ENCODE results near the gene TSHR. TPM values are rescaled to one million over a fixed set of nuclear protein-coding genes. Genes with fewer than 3 reads are reported as not detected.
A peak's percentile ranks its signal among the peaks of the same experiment; 100 is the strongest.
"Not testable (repeated sequence)": the region's sequence is repeated elsewhere in the genome, so short reads cannot be mapped to it uniquely, and the experiment has no call there.

The TSHR gene
- total RNA-seq (2021; fragmentation: NEBNext Ultra II Directional; extraction: Animal tissue kit (Norgen Biotek cat#: 25700)), result not detected
- long read RNA-seq, result 0 reads

DNA sequence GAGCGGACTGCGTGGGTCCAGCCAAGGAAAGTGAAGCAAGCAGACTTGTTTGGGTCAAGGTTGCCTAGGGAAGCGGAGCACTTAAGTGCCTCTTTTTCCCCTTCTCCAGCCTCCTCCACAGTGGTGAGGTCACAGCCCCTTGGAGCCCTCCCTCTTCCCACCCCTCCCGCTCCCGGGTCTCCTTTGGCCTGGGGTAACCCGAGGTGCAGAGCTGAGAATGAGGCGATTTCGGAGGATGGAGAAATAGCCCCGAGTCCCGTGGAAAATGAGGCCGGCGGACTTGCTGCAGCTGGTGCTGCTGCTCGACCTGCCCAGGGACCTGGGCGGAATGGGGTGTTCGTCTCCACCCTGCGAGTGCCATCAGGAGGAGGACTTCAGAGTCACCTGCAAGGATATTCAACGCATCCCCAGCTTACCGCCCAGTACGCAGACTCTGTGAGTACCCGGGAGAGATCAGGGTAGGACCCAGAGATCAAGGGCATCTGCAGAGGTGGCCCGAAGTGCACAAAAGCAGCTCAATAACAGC, at the start of gene TSHR:
Gene TSHR (plus strand): TSS at position 206 of the 526 bp plus-strand sequence. CDS start 60 bp downstream, at position 266.
- Mint-ChIP-seq H3K9me3 (no peaks in the 10 kb centered on the region), H3K36me3 (ENCODE audit: low read depth) (no peaks in the 10 kb centered on the region), H3K27me3 (ENCODE audit: insufficient read depth) (peaks cover 15% of the 10 kb centered on the region), H3K4me1 (ENCODE audit: low read depth) (peaks cover 9% of the 10 kb centered on the region), H3K27ac (no peak within 1 kb of the TSS), H3K4me3 (peak within 1 kb of the TSS; percentile 86)
- TF ChIP-seq, protein P1, sequence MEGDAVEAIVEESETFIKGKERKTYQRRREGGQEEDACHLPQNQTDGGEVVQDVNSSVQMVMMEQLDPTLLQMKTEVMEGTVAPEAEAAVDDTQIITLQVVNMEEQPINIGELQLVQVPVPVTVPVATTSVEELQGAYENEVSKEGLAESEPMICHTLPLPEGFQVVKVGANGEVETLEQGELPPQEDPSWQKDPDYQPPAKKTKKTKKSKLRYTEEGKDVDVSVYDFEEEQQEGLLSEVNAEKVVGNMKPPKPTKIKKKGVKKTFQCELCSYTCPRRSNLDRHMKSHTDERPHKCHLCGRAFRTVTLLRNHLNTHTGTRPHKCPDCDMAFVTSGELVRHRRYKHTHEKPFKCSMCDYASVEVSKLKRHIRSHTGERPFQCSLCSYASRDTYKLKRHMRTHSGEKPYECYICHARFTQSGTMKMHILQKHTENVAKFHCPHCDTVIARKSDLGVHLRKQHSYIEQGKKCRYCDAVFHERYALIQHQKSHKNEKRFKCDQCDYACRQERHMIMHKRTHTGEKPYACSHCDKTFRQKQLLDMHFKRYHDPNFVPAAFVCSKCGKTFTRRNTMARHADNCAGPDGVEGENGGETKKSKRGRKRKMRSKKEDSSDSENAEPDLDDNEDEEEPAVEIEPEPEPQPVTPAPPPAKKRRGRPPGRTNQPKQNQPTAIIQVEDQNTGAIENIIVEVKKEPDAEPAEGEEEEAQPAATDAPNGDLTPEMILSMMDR (IDR thresholded peaks at IDR 0.05), result no peak
- no peak for DNase-seq

DNA sequence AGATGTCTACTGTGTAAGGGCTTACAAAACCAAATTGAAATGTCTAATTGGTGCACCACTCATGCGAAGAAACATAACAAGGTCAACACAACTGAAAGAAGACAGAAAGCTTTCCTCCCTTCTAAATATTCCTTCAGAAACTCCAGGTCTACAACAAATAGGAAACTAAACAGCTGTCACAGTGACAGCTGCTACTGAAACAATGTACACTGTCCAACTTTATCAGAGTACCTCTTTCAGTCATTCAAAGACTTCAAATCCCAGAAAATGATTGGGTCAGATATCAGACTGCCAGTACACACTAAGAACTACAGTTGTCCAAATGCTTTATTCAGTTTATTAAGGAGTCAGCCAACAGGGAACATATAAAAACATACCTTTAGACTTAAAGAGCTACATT, 49.1 kb upstream of the TSHR start:
- peak overlapping the region; percentile 34 for H3K4me3 Mint-ChIP-seq
- no peaks in the 10 kb centered on the region for H3K27me3 Mint-ChIP-seq (ENCODE audit: insufficient read depth)
- TF ChIP-seq, protein P1 (IDR thresholded peaks at IDR 0.05), result no peak
- H3K4me1 Mint-ChIP-seq (ENCODE audit: low read depth), result peaks cover 21% of the 10 kb centered on the region
- H3K36me3 Mint-ChIP-seq (ENCODE audit: low read depth), result no peaks in the 10 kb centered on the region; the same call in 1 of the 2 replicates
- no peak for DNase-seq
- no peaks in the 10 kb centered on the region for H3K9me3 Mint-ChIP-seq
- H3K27ac Mint-ChIP-seq, result peak overlapping the region; percentile 6; the same call in 1 of the 2 replicates

DNA sequence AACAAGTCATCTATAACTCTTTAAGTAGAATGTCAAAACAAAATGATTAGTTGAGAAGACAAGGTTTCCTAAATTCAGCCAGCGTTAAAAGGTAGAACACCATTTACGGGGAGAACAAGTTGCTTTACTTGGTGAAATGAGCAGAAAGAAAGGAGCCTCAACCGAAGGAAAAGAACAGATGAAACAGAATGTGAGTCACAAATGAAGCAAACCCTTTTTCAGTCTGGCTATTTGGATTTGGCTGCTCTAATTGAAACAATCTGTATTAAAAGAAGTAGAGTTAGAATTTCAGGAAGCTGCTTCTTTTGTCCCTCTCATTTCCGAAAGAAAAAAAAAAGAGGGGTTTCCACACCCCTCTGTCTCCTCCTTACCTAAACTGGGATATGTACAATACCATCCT, 48.5 kb upstream of the TSHR start:
- Mint-ChIP-seq H3K4me3 (peak overlapping the region; percentile 34; the same call in 1 of the 2 replicates), H3K36me3 (ENCODE audit: low read depth) (no peaks in the 10 kb centered on the region; the same call in 1 of the 2 replicates), H3K27me3 (ENCODE audit: insufficient read depth) (no peaks in the 10 kb centered on the region), H3K27ac (peak overlapping the region; percentile 6; the same call in 1 of the 2 replicates), H3K4me1 (ENCODE audit: low read depth) (peaks cover 21% of the 10 kb centered on the region), H3K9me3 (no peaks in the 10 kb centered on the region)
- DNase-seq, result peak; percentile 13
- TF ChIP-seq, protein P1 (IDR thresholded peaks at IDR 0.05), result no peak

DNA sequence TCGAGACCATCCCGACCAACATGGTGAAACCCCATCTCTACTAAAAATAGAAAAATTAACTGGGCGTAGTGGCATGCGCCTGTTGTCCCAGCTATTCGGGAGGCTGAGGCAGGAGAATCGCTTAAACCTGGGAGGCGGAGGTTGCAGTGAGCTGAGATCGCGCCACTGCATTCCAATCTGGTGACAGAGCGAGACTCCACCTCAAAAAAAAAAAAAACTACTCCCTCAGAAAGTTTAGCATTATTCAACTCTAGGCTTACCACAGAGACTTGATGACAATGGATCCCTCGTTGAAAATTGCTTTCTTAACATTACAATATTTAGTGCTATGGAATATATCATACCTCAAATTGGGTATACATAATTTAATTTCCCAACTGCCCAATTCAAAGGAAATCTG, 43.4 kb upstream of the TSHR start:
- not testable (repeated sequence) for DNase-seq; H3K27me3 Mint-ChIP-seq (ENCODE audit: insufficient read depth); H3K9me3 Mint-ChIP-seq; H3K27ac Mint-ChIP-seq; H3K36me3 Mint-ChIP-seq (ENCODE audit: low read depth); H3K4me3 Mint-ChIP-seq
- H3K4me1 Mint-ChIP-seq (ENCODE audit: low read depth), result peaks cover 13% of the 10 kb centered on the region

DNA sequence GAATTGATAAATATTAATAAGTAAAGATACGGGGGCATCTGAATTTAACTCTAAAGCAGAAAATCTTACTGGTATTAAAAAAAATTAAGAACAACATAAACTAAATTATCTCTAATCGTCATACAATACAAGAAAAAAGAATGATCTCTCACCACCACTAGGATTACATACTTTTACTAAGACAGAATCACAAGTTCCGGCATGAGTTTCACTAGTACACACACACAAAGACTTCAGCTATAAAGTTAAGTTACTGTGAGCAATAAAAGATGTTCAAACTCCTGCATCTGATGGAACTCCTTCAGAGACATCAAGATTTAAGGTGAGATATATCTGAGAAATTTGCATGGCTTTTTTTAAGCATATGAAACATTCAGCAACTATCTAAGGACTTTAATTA, 35.8 kb upstream of the TSHR start:
- Mint-ChIP-seq H3K9me3 (no peaks in the 10 kb centered on the region), H3K4me3 (no peak overlapping the region), H3K36me3 (ENCODE audit: low read depth) (peaks cover 7% of the 10 kb centered on the region), H3K27me3 (ENCODE audit: insufficient read depth) (no peaks in the 10 kb centered on the region), H3K27ac (no peak overlapping the region), H3K4me1 (ENCODE audit: low read depth) (peaks cover 11% of the 10 kb centered on the region)
- TF ChIP-seq, protein P1 (IDR thresholded peaks at IDR 0.05), result no peak
- DNase-seq, result no peak

DNA sequence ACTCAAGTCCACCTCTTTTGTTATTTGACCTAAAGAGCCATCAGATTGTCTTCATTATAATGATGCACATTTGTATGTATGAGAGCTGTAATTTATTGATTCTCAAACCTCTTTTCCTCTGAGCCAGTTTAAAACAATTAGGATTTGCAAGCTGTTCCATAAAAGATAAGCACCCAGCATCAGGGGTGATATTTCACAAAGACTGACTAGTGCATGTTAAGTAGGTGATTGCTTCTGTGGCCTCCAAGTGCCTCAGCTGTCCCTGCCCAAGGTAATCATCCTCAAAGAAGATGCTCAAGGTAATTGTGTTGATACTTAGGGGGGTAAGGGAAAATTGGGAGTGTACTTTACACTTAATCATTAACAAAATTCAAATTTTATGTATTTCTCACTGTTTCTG, 32.1 kb upstream of the TSHR start:
- H3K4me1 Mint-ChIP-seq (ENCODE audit: low read depth), result peaks cover 42% of the 10 kb centered on the region
- H3K27ac Mint-ChIP-seq, result no peak overlapping the region
- TF ChIP-seq, protein P1 (IDR thresholded peaks at IDR 0.05), result no peak
- H3K9me3 Mint-ChIP-seq, result no peaks in the 10 kb centered on the region
- no peak for DNase-seq
- no peak overlapping the region for H3K4me3 Mint-ChIP-seq
- peaks cover 18% of the 10 kb centered on the region for H3K36me3 Mint-ChIP-seq (ENCODE audit: low read depth)
- no peaks in the 10 kb centered on the region for H3K27me3 Mint-ChIP-seq (ENCODE audit: insufficient read depth)

Measured in HFFc6 (cell line).